Measurements from ENCODE around the gene MKRN2. TPM values are rescaled to one million over a fixed set of nuclear protein-coding genes. Genes with fewer than 3 reads are reported as not detected.

The MKRN2 gene
- total RNA-seq, 2 experiments from 2014 or later: 21.9 to 25.7 TPM

DNA sequence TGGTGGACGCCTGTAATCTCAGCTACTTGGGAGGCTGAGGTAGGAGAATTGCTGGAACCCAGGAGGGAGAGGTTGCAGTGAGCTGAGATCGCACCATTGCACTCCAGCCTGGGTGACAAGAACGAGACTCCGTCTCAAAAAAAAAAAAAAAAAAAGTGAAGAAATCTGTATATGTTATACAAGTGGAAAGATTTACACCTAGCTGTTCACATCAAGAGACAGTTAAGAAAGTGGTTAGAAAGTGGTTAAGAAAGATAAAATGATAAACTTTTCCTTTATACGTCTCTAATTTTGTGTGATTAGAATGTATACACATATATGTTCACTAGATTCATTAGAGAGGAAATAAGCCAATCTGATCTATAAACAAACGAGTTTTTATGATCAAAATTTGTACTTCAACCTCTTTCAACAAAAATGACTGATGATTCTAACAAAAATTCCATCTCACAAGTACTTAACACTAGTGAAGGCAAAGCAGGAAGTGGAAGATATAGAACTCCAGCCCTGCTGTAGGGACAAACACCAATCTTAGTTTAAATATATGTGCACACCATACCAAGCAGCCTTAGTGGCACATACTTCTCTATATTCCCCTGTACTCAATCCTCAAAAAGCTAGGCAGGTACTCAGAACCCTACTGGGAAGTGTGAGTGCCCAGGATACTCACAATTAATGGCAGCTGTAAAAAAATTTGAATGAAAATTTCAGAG is 55.8 kb downstream of the MKRN2 start:
- POLR2A ChIA-PET: no interaction called here
- H3K4me1 ChIP-seq (ENCODE audit: insufficient read depth, low read length, poor library complexity, severe bottlenecking): no peaks in the 10 kb centered on the region
- no peaks in the 10 kb centered on the region for H3K9me3 ChIP-seq (ENCODE audit: low read length)
- H3K79me2 ChIP-seq (ENCODE audit: insufficient read depth, low read depth, low read length): peaks cover 3% of the 10 kb centered on the region; the same call in 1 of the 2 replicates
- H3K36me3 ChIP-seq (ENCODE audit: insufficient read depth, low read length): peaks cover 86% of the 10 kb centered on the region
- CTCF ChIA-PET (ENCODE audit: unreplicated experiment): no interaction called here
- DNase-seq (ENCODE audit: low spot score): no peak
- BruUV-seq (replicated peaks): no TSS peak
- no peak overlapping the region for H3K4me2 ChIP-seq (ENCODE audit: low read length)
- no peak overlapping the region for H3K27ac ChIP-seq (ENCODE audit: low read depth, low read length, poor library complexity, severe bottlenecking)
- no peak overlapping the region for H2AFZ ChIP-seq (ENCODE audit: low read length)
- intact Hi-C loops (cut with micrococcal nuclease; ENCODE audit: unreplicated experiment): loop anchor here (5.0 kb wide), 1 partner anchor 50 kb away; the partner anchor contains the start of gene RAF1
- no peak for TF ChIP-seq EZH2phosphoT487 (IDR thresholded peaks at IDR 0.05; ENCODE audit: borderline replicate concordance, low read depth, low read length)
- TF ChIP-seq, protein P1, sequence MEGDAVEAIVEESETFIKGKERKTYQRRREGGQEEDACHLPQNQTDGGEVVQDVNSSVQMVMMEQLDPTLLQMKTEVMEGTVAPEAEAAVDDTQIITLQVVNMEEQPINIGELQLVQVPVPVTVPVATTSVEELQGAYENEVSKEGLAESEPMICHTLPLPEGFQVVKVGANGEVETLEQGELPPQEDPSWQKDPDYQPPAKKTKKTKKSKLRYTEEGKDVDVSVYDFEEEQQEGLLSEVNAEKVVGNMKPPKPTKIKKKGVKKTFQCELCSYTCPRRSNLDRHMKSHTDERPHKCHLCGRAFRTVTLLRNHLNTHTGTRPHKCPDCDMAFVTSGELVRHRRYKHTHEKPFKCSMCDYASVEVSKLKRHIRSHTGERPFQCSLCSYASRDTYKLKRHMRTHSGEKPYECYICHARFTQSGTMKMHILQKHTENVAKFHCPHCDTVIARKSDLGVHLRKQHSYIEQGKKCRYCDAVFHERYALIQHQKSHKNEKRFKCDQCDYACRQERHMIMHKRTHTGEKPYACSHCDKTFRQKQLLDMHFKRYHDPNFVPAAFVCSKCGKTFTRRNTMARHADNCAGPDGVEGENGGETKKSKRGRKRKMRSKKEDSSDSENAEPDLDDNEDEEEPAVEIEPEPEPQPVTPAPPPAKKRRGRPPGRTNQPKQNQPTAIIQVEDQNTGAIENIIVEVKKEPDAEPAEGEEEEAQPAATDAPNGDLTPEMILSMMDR (conservative IDR thresholded peaks at IDR 0.05; ENCODE audit: low read length): no peak
- H3K4me3 ChIP-seq (ENCODE audit: low read depth, low read length, poor library complexity, severe bottlenecking): no peak overlapping the region
- no peaks in the 10 kb centered on the region for H4K20me1 ChIP-seq (ENCODE audit: insufficient read depth, low read length)
- no peaks in the 10 kb centered on the region for H3K9me2 ChIP-seq (ENCODE audit: insufficient read depth, low read length)

DNA sequence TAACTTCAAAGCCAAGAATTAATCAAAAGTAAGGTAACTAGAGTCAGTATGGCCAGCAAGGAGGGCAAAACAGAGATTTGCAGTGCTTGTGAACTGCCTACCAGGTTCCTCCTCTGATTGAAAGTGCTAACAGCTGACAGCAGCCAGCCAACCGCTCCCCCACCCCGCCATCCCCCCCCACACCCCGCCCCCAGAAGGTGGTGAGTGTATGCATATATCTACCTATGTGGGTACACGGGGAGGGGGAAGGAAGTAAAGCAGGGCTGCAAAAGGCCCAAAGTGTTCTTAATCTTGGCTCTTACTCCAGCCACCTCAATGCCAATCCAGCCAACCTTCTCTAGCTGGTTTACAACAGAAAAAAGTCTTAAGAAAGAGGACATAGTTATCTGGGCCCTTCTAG is 56.4 kb downstream of the MKRN2 start:
- Histone ChIP-seq H3K9me3 (ENCODE audit: low read length) (no peaks in the 10 kb centered on the region), H3K27ac (ENCODE audit: low read depth, low read length, poor library complexity, severe bottlenecking) (no peak overlapping the region), H3K36me3 (ENCODE audit: insufficient read depth, low read length) (peaks cover 86% of the 10 kb centered on the region), H2AFZ (ENCODE audit: low read length) (no peak overlapping the region), H3K4me1 (ENCODE audit: insufficient read depth, low read length, poor library complexity, severe bottlenecking) (no peaks in the 10 kb centered on the region), H3K4me2 (ENCODE audit: low read length) (no peak overlapping the region), H3K4me3 (ENCODE audit: low read depth, low read length, poor library complexity, severe bottlenecking) (no peak overlapping the region), H3K9me2 (ENCODE audit: insufficient read depth, low read length) (no peaks in the 10 kb centered on the region), H3K79me2 (ENCODE audit: insufficient read depth, low read depth, low read length) (peaks cover 8% of the 10 kb centered on the region; the same call in 1 of the 2 replicates), H4K20me1 (ENCODE audit: insufficient read depth, low read length) (no peaks in the 10 kb centered on the region)
- intact Hi-C loops (cut with micrococcal nuclease; ENCODE audit: unreplicated experiment): loop anchor here (5.0 kb wide), 1 partner anchor 49 kb away; the partner anchor contains the start of gene RAF1
- CTCF ChIA-PET (ENCODE audit: unreplicated experiment): no interaction called here
- TF ChIP-seq, protein P1 (conservative IDR thresholded peaks at IDR 0.05; ENCODE audit: low read length): no peak
- TF ChIP-seq EZH2phosphoT487 (IDR thresholded peaks at IDR 0.05; ENCODE audit: borderline replicate concordance, low read depth, low read length): no peak
- DNase-seq (ENCODE audit: low spot score): no peak
- BruUV-seq (replicated peaks): no TSS peak
- POLR2A ChIA-PET: no interaction called here

DNA sequence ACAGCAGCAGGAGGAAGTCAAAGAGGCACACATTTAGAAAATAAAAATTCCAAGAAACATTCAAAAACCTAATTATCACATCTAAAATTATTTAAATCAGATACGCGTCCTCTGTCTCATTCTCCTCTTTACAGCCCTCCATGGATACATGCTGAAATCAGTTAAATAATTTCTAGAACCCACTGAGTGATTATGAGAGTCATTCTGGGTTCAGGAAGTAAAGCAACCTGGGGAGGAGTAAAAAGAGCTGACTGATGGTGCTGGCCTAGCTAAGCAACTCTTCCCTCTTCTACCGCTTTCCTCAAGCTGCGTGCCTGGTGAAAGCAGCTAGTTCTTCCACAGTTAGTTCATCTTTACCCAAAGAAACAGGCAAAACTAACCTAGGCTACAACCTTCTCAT is 58.4 kb downstream of the MKRN2 start:
- Histone ChIP-seq H3K4me2 (ENCODE audit: low read length) (no peak overlapping the region), H3K4me3 (ENCODE audit: low read depth, low read length, poor library complexity, severe bottlenecking) (no peak overlapping the region), H2AFZ (ENCODE audit: low read length) (no peak overlapping the region), H3K9me2 (ENCODE audit: insufficient read depth, low read length) (no peaks in the 10 kb centered on the region), H3K9me3 (ENCODE audit: low read length) (no peaks in the 10 kb centered on the region), H3K4me1 (ENCODE audit: insufficient read depth, low read length, poor library complexity, severe bottlenecking) (no peaks in the 10 kb centered on the region), H3K27ac (ENCODE audit: low read depth, low read length, poor library complexity, severe bottlenecking) (no peak overlapping the region), H3K79me2 (ENCODE audit: insufficient read depth, low read depth, low read length) (peaks cover 22% of the 10 kb centered on the region), H3K36me3 (ENCODE audit: insufficient read depth, low read length) (peaks cover 71% of the 10 kb centered on the region), H4K20me1 (ENCODE audit: insufficient read depth, low read length) (no peaks in the 10 kb centered on the region)
- no peak for TF ChIP-seq EZH2phosphoT487 (IDR thresholded peaks at IDR 0.05; ENCODE audit: borderline replicate concordance, low read depth, low read length)
- TF ChIP-seq, protein P1 (conservative IDR thresholded peaks at IDR 0.05; ENCODE audit: low read length): no peak
- no TSS peak for BruUV-seq (replicated peaks)
- ChIA-PET POLR2A (interaction anchor here (0.7 to 1.8 kb wide), 8 partner anchors 8 to 49 kb away, joined by 3 to 9 read pairs (median 4); partner anchors contain the start of gene RAF1), CTCF (ENCODE audit: unreplicated experiment) (interaction anchor here (0.6 kb wide), 1 partner anchor 16 kb away, joined by 3 read pairs; no protein-coding TSS in a partner anchor)
- intact Hi-C loops (cut with micrococcal nuclease; ENCODE audit: unreplicated experiment): no loop called here
- DNase-seq (ENCODE audit: low spot score): no peak
